H4 (cell line): Measurements from ENCODE around the gene C12orf57. TPM values are rescaled to one million over a fixed set of nuclear protein-coding genes. Genes with fewer than 3 reads are reported as not detected.

ENCODE experiments used
- DNase-seq: peaks from one replicate; pipeline ENCODE4 v3.0.0-alpha.2; 2015; ENCODE audit warnings: low spot score
- total RNA-seq: library from RNA; depleted of rRNA; stranded (reverse); fragments of >200 nt; shearing (Covaris generic); gene quantifications from 2 replicates; pipeline ENCODE4 v1.2.3, GENCODE V29; 2014

C12orf57 gene
- total RNA-seq, 1 experiment from 2014 or later = 219 TPM

- DNase-seq = no peak
These were observed 20.8 kb downstream of the C12orf57 start for GRCh38 chr12:6964605-6965025.

- peak; percentile 83 for DNase-seq
These were observed 21.3 kb downstream of the C12orf57 start for GRCh38 chr12:6965026-6965661.

GRCh38 chr12:6965714-6966113, 21.9 kb downstream of the C12orf57 start:
- DNase-seq = no peak

- DNase-seq = no peak
These were observed 22.5 kb downstream of the C12orf57 start for GRCh38 chr12:6966351-6966750.

- DNase-seq = no peak
These were observed 23.9 kb downstream of the C12orf57 start for GRCh38 chr12:6967651-6968100.

- no peak for DNase-seq
These were observed 24.6 kb downstream of the C12orf57 start for GRCh38 chr12:6968426-6968825.

- no peak for DNase-seq
These were observed 26.3 kb downstream of the C12orf57 start for GRCh38 chr12:6970096-6970527.

GRCh38 chr12:6974180-6974579, 30.4 kb downstream of the C12orf57 start:
- DNase-seq = no peak

- no peak for DNase-seq
These were observed 31.6 kb downstream of the C12orf57 start for GRCh38 chr12:6975297-6976032.

GRCh38 chr12:6977653-6978052, 33.8 kb downstream of the C12orf57 start:
- DNase-seq = no peak

GRCh38 chr12:6978188-6978587, 34.4 kb downstream of the C12orf57 start:
- DNase-seq = no peak

GRCh38 chr12:6978611-6979011, 34.8 kb downstream of the C12orf57 start:
- DNase-seq = no peak

GRCh38 chr12:6979021-6979420, 35.2 kb downstream of the C12orf57 start:
- no peak for DNase-seq

- no peak for DNase-seq
These were observed 35.6 kb downstream of the C12orf57 start for GRCh38 chr12:6979453-6979852.

- no peak for DNase-seq
These were observed 36.3 kb downstream of the C12orf57 start for GRCh38 chr12:6980075-6980474.

GRCh38 chr12:6980740-6981139, 36.9 kb downstream of the C12orf57 start:
- DNase-seq = no peak

- DNase-seq = no peak
These were observed 37.6 kb downstream of the C12orf57 start for GRCh38 chr12:6981152-6982052.

GRCh38 chr12:6982532-6982931, 38.7 kb downstream of the C12orf57 start:
- no peak for DNase-seq

- DNase-seq = no peak
These were observed 44.2 kb downstream of the C12orf57 start for GRCh38 chr12:6987956-6988553.
